ENCODE results near the gene NOL9. TPM values are rescaled to one million over a fixed set of nuclear protein-coding genes. Genes with fewer than 3 reads are reported as not detected.

Gene NOL9
- total and polyA plus RNA-seq, 9 of the 15 experiments (the other 6 are each of a cell fraction or from before 2014, with no cell fraction given), result 5.6 to 76.5 (median 47.3) TPM

GRCh38 chr1:6601049-6601922 is 47.0 kb upstream of the NOL9 start (continued):
- peak in 1 of 3 experiments; percentile 38; a peak in 1 of 6 replicates for TF ChIP-seq ZBTB11 (CRISPR knock-in tag; IDR thresholded peaks at IDR 0.05)
- no peak for TF ChIP-seq POU5F1 (IDR thresholded peaks at IDR 0.05; ENCODE audit: borderline replicate concordance, low read depth, low read length, partially characterized antibody)
- TF ChIP-seq EWSR1 (IDR thresholded peaks at IDR 0.05; ENCODE audit: borderline replicate concordance, low read depth, partially characterized antibody), result no peak
- TF ChIP-seq CBX1 (IDR thresholded peaks at IDR 0.05; ENCODE audit: low read depth), result no peak; the same call in 1 of the 2 replicates
- TF ChIP-seq NFE2 (IDR thresholded peaks at IDR 0.05; ENCODE audit: low read depth), result peak; percentile 100
- TF ChIP-seq ZFP1 (CRISPR knock-in tag; IDR thresholded peaks at IDR 0.05), result no peak
- TF ChIP-seq HNRNPUL1 (IDR thresholded peaks at IDR 0.05; ENCODE audit: low read length), result no peak
- peak; percentile 54; the same call in 1 of the 2 replicates for TF ChIP-seq SOX6 (IDR thresholded peaks at IDR 0.05)
- no peak for TF ChIP-seq CREB5 (CRISPR knock-in tag; IDR thresholded peaks at IDR 0.05)
- no peak for TF ChIP-seq TAF7 (tag; IDR thresholded peaks at IDR 0.05)
- TF ChIP-seq ZNF609 (CRISPR knock-in tag; IDR thresholded peaks at IDR 0.05; ENCODE audit: borderline replicate concordance), result no peak
- no peak for TF ChIP-seq KLF1 (tag; IDR thresholded peaks at IDR 0.05)
- TF ChIP-seq ZNF239 (CRISPR knock-in tag; IDR thresholded peaks at IDR 0.05), result no peak
- no peak for TF ChIP-seq ZNF75A (CRISPR knock-in tag; IDR thresholded peaks at IDR 0.05)
- no peak for TF ChIP-seq SREBF2 (CRISPR knock-in tag; IDR thresholded peaks at IDR 0.05)
